ENCODE results near the gene NCAM1. TPM values are rescaled to one million over a fixed set of nuclear protein-coding genes. Genes with fewer than 3 reads are reported as not detected.

The NCAM1 gene
- total RNA-seq, 6 donors from 2014 or later, result 1.4 to 15.3 (median 2.5) TPM

DNA sequence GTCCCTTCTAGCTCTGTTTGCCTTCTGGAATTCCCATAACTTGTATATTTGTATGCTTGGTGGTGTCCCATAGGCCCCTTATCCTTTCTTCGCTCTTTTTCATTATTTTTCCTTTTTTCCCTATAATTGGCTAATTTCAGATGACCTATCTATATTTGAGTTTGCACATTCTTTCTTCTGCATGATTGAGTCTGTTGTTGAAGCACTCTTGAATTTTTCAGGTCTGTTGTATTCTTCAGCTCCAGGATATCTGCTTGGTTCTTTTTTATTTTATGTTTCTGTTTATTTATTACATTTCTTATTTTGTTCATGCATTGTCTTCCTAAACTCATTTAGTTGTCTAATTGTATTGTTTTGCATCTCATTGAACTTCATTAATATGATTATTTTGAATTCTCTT lies 28.0 kb downstream of the NCAM1 start:
- TF ChIP-seq EP300 (IDR thresholded peaks at IDR 0.05), result no peak
- TF ChIP-seq POLR2AphosphoS5 (IDR thresholded peaks at IDR 0.05), result no peak
- TF ChIP-seq, protein P1, sequence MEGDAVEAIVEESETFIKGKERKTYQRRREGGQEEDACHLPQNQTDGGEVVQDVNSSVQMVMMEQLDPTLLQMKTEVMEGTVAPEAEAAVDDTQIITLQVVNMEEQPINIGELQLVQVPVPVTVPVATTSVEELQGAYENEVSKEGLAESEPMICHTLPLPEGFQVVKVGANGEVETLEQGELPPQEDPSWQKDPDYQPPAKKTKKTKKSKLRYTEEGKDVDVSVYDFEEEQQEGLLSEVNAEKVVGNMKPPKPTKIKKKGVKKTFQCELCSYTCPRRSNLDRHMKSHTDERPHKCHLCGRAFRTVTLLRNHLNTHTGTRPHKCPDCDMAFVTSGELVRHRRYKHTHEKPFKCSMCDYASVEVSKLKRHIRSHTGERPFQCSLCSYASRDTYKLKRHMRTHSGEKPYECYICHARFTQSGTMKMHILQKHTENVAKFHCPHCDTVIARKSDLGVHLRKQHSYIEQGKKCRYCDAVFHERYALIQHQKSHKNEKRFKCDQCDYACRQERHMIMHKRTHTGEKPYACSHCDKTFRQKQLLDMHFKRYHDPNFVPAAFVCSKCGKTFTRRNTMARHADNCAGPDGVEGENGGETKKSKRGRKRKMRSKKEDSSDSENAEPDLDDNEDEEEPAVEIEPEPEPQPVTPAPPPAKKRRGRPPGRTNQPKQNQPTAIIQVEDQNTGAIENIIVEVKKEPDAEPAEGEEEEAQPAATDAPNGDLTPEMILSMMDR (IDR thresholded peaks at IDR 0.05), result no peak
- TF ChIP-seq POLR2A (IDR thresholded peaks at IDR 0.05), result no peak
- no peaks in the 10 kb centered on the region for H3K4me1 ChIP-seq
- no peak overlapping the region for H3K27ac ChIP-seq
- DNase-seq, result no peak
- no peak overlapping the region for H3K4me3 ChIP-seq
- H3K9me3 ChIP-seq, result peaks cover 5 to 21% (median 6%) of the 10 kb centered on the region in 4 donors
- H3K27me3 ChIP-seq, result no peaks in the 10 kb centered on the region
- WGBS, 2 donors, result 91 to 95% methylated on average over 1 of the region's 1 CpG
- no peak for ATAC-seq (ENCODE audit: low FRiP score in 2 of 2)
- H3K36me3 ChIP-seq, result no peaks in the 10 kb centered on the region

DNA sequence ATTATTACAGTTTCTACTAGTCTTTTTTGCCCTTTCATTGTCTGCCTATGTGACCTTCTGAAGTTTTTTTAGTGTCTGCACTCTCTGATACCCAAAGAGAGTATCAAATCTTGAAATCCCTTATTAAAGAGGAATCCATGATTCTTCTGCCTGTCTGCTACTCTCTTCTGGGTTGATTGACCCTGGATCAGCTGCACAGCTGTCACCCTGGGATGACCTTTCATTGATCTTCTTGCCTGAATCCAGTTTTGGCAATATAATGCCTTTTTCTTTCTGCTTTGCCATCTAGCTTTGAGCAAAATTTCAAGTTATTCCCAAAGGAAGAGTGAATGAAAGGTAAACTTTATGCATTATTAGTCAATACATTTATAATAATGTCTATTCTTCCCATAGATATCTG lies 32.6 kb downstream of the NCAM1 start:
- H3K9me3 ChIP-seq, result peaks cover 0 to 11% (median 5%) of the 10 kb centered on the region in 4 donors
- no peaks in the 10 kb centered on the region for H3K27me3 ChIP-seq
- ATAC-seq (ENCODE audit: low FRiP score in 2 of 2) (no peak), DNase-seq (no peak)
- H3K36me3 ChIP-seq, result no peaks in the 10 kb centered on the region
- H3K4me3 ChIP-seq, result no peak overlapping the region
- TF ChIP-seq, protein P1 (IDR thresholded peaks at IDR 0.05), result no peak
- no peak for TF ChIP-seq POLR2AphosphoS5 (IDR thresholded peaks at IDR 0.05)
- TF ChIP-seq EP300 (IDR thresholded peaks at IDR 0.05), result no peak
- TF ChIP-seq POLR2A (IDR thresholded peaks at IDR 0.05), result no peak
- H3K27ac ChIP-seq, result no peak overlapping the region
- no peaks in the 10 kb centered on the region for H3K4me1 ChIP-seq

DNA sequence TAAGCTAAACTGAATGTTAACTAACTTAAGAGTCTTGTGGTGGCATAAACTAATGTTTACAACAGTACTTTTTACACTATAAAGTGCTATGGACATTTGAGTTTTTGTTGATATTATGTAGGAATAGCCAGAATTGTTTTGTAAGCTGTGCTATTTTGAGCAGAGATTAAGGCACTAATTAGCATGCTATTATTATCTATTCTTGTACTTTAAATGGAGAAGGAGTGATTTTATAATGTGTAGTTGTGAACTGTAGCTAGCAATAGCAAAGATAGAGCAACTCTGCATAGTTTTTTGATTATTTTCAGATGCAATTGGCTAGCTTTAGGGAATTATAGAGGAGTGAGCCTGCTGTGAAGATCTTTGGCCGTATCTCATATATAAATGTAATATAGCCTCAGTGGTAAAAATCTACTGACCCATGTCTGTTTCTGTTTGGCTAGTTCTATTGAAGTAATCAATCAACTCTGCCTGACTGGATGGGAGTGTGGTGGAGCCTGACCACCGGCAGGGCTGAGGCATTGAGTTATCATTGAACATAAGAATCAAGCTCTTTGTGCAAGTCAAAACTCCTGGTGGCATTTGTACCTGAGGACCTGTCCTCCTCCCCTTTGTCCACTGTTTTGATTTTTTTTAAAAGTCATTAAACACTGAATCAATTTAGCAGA lies 34.3 kb downstream of the NCAM1 start:
- Histone ChIP-seq H3K4me1 (no peaks in the 10 kb centered on the region), H3K9me3 (peaks cover 0 to under 1% (median 0%) of the 10 kb centered on the region in 4 donors), H3K27ac (no peak overlapping the region), H3K36me3 (no peaks in the 10 kb centered on the region), H3K27me3 (no peaks in the 10 kb centered on the region), H3K4me3 (no peak overlapping the region)
- ATAC-seq (ENCODE audit: low FRiP score in 2 of 2) (no peak), DNase-seq (no peak)
- WGBS, 2 donors, result 64 to 66% methylated on average over 2 of the region's 2 CpGs
- TF ChIP-seq POLR2AphosphoS5 (IDR thresholded peaks at IDR 0.05) (no peak), POLR2A (IDR thresholded peaks at IDR 0.05) (no peak), EP300 (IDR thresholded peaks at IDR 0.05) (no peak)
- TF ChIP-seq, protein P1 (IDR thresholded peaks at IDR 0.05), result no peak

DNA sequence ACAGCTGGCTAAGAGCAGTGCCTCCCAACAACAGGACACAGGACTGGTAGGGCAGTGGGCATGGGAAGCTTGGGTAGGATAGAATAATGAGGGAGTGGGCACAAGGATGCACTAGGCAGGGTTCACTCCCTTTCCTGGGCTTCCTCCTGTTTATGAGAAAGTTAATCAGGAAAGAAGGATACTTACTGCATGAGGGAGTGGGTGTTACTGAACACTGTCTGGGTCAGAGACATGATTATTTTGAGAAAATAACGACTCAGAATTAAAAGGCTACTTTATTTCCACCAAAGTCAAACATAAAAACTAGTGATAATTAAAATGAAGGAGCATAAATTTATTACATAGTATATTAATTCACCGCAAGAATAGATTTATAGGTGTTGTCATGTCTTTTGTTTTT lies 35.8 kb downstream of the NCAM1 start:
- H3K36me3 ChIP-seq, result no peaks in the 10 kb centered on the region
- no peaks in the 10 kb centered on the region for H3K9me3 ChIP-seq
- no peaks in the 10 kb centered on the region for H3K27me3 ChIP-seq
- H3K4me1 ChIP-seq, result no peaks in the 10 kb centered on the region
- DNase-seq, result no peak
- H3K4me3 ChIP-seq, result no peak overlapping the region
- no peak overlapping the region for H3K27ac ChIP-seq
- 68 to 84% methylated on average over 2 of the region's 2 CpGs for WGBS, 2 donors
- TF ChIP-seq, protein P1 (IDR thresholded peaks at IDR 0.05), result no peak
- TF ChIP-seq POLR2AphosphoS5 (IDR thresholded peaks at IDR 0.05) (no peak), POLR2A (IDR thresholded peaks at IDR 0.05) (no peak), EP300 (IDR thresholded peaks at IDR 0.05) (no peak)
- ATAC-seq (ENCODE audit: low FRiP score in 2 of 2), result no peak

DNA sequence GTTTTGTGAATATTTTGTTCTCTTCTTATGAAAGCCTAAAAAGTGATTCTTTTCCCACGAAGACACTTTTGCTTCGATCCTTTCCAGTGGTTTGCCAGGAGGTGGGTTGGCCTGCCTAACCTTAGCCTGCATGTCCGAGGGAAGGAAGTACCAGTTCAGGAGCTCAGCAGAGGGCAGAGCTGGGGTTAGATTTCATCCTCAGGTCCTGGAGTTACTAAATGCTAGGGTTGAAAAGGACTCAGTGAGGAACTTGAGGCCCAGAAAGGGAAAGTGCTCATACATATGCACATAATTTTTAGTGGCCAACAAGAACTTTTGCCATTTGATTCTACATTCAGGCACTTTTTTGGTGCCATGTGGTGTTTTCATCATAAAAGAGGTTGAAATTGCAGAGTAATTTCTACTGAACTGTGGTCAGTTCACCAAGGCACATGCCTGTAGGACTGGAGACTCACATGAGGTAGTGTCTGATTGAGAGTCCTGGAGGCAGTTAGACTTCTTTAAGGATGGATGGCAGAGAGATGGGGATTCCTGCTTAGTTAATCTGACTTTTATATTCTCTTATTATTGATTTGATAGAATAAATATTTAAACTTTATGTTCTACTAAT lies 36.7 kb downstream of the NCAM1 start:
- no peak for TF ChIP-seq EP300 (IDR thresholded peaks at IDR 0.05)
- TF ChIP-seq, protein P1 (IDR thresholded peaks at IDR 0.05), result no peak
- H3K36me3 ChIP-seq, result no peaks in the 10 kb centered on the region
- H3K27ac ChIP-seq, result no peak overlapping the region
- DNase-seq (no peak), ATAC-seq (ENCODE audit: low FRiP score in 2 of 2) (no peak)
- no peak overlapping the region for H3K4me3 ChIP-seq
- H3K27me3 ChIP-seq, result no peaks in the 10 kb centered on the region
- H3K9me3 ChIP-seq, result no peaks in the 10 kb centered on the region
- no peaks in the 10 kb centered on the region for H3K4me1 ChIP-seq
- 58 to 72% methylated on average over 3 of the region's 3 CpGs for WGBS, 2 donors

Data from upper lobe of left lung (tissue), 6 donors.